Fibroblast of skin of abdomen (primary cell): ENCODE measurements around the gene TMEM169.
"Not testable (repeated sequence)": the region's sequence is repeated elsewhere in the genome, so short reads cannot be mapped to it uniquely, and the experiment has no call there.

ENCODE experiments used
- DNase-seq: peaks from one replicate; pipeline ENCODE4 v3.0.0-alpha.2; 2013

TMEM169 gene

DNA sequence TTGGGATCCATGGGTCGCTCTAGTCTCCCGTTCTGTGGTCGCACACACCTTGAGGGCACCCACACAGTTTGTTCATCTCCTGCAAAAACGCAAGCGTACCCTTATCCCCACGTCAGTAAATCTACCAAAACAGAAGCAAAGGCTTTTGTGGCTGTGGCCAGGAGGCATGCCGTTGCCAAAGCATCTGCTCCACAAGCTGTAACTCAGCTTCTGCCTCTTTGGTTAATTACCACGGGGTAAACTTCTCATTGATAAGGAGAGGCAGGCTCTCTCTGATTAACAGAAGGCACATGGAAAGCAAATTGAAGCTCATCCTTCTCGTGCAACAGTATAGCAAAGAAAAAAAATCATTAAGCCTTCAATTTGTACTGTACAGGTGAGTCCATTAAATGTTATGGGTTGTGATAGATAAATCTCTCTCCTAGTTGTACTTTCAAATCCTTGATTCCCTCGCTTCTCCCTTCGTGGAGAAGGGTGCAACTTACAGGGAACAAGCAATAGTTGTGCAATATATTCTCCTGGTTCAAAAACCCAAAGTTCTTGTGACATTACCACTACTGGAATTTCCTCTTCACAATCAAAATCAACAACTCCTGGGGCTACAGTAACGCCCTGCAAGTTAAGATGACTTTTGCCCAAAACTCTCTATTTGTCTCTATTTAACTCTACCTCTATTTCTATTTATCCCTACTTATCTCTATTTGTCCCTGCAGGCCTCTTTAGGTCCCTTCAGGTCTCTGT, 10.4 kb upstream of the TMEM169 start:
- DNase-seq: no peak

DNA sequence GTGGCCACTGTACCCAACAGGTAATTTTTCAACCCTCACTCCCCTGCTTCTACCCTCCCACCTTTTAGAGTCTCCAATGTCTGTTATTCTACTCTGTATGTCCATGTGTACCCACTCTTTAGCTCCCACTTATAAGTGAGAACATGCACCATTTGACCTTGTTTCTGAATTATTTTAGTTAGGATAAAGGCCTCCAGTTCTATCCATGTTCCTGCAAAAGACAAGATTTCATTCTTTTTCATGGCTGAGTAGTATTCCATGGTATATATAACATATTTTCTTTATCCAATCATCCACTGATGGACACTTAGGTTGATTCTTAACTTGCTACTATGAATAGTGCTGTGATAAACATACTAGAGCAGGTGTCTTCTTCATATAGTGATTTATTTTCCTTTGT, 9.2 kb upstream of the TMEM169 start:
- no peak for DNase-seq

DNA sequence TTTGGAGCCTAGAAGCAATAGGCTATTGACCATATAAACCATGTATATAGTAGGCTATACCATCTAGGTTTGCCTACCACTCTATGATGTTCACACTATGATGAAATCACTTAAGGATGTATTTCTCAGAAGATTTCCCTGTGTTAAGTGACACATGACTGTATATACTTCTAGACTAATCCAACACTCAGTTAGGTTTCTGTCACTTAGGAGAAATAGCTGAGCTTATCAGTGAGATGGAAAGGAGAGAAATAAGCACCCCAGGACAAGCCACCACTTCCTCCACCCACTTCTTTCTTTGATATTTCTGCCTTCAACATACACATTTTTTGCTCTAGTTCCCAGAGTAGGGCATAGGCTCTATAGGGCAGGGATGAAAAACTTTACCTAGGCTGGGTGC, 7.9 kb upstream of the TMEM169 start:
- no peak for DNase-seq

DNA sequence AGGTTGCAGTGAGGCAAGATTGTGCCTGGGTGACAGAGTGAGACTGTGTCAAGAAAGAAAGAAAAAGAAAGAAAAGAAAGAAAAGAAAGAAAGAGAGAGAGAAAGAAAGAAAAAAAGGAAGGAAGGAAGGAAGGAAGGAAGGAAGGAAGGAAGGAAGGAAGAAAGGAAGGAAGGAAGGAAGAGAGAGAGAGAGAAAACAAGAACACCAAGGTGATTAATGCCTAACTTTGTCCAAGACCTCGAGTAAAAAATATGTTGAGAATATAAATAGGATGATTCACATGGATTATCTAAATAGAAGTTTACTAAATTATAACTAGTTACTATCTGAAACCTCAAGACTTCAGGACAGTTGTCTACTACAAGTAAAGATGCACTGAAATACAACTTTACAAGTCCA, 7.3 kb upstream of the TMEM169 start:
- DNase-seq: no peak

DNA sequence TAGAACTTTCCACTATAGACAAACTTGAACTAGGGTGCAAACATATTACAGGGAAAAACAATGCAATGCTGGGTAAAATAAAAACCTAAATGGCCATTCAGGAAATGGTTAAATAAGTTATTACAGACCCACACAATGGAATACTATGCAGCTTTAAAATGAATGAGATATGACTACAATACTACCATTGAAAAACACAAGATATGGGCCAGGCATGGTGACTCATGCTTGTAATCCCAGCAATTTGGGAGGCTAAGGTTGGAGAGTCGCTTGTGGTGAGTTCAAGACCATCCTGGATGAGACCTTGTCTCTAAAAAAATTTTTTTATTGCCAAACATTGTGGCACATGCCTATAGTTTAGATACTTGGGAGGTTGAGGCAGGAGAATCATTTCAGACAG, 6.9 kb upstream of the TMEM169 start:
- DNase-seq: no peak

DNA sequence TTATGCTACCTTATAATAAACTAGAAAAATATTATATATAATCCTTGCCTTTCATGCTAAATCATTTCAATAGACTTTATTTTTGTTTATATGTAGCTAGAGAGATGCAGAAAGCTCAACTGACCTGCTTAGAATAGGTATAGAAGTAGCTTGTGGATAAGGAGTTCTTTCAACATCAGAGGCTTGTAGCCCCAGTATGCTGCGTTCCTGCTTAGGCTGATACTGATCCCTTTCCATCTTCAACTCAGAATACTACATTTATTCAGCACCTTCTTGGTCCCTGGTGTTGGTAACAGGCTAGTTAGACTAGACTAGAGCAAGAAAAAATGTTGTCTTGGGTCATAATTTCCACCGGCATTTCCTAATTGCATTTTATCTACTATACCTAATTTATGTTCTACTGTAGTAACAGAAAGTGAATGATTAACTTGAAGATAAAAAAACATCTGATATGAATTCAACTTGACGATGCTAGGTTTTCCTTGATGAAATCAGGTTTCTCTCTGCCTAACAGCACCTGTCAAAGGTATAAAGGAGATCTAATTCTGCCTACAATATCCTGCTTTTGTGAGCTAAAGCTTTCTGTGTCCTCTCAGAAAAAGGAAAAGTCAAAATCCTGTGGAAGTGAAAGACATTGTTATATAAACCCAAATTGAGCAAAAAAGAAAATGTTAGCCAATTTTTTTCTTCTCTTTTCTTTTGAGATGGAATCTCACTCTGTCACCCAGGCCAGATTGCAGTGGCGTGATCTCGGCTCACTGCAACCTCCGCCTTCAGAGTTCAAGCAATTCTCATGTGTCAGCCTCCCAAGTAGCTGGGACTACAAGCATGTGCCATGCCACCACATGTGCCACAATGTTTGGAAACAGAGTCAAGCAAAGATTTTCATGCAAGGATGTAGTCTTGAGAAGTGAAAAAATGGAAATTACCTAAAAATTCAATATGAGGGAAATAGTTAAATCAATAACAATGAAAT, 5.9 kb upstream of the TMEM169 start:
- DNase-seq: no peak

DNA sequence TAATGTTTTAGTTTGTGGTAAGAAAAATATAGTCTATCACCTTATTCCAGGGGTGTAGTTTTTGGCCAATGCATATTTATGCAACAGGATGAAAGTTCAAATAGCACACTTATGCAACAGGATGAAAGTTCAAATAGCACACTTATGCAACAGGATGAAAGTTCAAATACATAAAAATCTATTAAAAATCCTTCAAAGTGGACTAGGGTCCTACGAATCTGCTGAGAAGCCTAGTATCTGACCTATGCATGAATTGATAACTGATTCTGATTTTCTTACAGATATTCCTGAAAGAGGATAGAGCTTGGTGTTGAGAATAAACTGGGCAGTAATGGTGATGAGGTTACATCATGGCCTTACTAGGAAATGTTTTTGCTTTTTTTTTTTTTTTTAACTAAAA, 2.9 kb upstream of the TMEM169 start:
- DNase-seq: no peak

DNA sequence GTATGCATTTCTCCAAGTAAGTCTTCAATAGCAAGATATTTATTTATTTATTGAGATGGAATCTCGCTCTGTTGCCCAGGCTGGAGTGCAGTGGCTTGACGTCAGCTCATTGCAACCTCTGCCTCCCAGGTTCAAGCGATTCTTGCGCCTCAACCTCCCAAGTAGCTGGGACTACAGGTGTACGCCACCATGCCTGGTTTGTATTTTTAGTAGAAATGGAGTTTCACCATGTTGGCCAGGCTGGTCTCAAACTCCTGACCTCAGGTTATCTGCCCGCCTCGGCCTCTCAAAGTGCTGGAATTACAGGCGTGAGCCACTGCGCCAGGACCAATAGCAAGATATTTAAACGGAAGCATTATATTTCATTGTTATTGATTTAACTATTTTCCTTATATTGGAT, 1.7 kb upstream of the TMEM169 start:
- not testable (repeated sequence) for DNase-seq

DNA sequence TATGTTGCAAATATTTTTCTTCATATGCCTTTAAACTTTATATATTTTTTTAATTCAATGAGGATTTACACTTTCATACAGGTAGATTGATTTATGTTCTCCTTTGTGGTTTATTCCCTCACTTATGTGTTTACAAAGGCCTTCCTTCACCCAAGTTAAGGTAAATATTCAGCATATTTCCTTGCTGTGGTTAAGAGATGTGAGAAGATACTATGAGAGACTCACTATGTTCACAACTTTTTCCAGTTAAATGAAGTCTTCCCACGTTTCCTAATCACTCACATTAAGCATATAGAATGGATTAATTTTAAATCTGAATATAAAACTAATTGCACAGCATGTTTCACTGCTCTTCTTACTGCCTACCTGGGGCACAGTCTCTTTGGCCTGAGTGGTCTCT, 707 bp upstream of the TMEM169 start:
- no peak for DNase-seq

DNA sequence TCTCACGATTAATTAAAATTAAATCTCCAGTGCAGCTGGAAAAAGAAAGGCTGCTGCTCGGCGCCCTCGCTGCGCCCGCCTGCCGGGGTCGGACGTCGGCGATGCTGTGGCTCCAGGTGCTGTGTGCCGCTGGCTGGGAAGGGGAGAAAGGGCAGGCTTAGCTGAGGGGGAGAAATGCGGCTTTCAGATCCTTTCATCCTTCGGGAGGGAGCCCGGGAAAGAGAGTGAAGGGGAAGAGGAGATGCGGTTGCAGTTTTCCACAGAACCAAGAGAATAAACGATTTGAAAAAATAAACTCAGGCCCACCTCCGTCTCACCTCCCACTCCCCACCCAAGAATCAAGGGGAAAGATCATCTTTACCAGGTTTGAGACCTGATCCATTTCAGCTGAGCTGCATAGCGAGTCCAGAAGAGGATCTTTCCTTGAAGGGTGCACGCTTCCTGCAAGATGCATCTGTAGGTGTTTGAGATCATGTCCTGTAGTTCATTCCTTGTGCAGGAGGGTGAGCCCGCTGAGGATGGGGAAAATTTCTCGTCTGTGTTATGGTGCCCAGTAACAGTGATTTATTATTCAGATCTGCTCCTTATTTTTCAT, 495 bp downstream of the TMEM169 start:
- DNase-seq: no peak

DNA sequence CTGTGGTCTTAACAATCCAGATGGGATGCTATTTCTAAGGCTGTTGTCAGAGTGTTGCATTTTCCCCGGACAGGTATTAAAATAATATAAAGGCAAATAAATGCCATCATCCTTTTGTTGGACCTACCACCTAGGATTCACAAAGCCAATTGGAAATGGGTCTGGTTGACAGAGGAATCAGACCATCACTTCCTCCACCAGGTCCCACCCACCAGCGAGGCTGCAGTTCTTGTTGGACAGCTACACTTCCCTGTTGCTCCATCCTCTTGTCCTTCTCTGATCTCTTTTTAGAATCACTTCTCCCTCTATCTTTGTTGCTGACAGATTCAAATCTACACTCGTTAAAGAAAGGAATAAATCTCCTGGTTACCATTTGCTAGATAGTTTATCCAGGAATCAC, 1.1 kb downstream of the TMEM169 start:
- DNase-seq: no peak

DNA sequence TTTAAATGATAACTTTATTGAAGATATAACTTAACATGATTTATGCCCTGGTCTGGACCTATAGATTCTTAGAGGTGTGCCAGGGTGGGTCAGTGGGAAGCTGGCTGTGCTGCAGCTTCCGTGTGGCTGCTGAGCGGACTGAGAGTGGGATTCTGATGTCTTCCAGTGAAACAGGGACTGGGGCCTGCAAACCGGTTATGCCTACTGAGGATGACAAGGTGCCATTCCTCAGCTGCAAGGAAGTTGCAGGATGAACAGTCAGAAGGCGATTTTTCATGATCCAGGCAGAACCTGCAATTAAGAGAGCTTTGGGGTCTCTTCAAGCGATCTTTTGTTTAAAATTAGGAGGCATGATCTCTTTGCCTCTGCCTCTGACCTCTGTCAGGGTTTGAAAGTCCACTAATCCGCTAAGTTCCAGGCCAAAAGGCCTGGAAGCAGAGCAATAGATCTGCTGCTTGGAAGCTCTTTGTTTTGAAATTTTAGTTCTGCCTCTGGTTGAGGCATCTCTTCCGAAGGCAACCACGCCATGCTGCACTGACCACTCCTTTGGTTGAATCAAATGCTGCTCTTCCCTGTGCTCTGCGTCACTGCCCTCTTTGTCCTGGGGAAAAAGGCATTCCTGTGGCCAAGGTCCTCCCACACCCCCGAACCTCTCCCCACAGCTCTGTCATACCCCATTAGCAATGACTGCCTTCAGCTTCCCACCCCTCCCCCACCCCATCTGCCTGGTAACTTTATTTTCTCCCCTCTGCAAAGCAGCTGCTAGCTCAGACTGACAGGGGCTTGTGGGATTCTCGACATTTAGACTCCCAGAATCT, 2.0 kb downstream of the TMEM169 start:
- DNase-seq: peak; percentile 80

DNA sequence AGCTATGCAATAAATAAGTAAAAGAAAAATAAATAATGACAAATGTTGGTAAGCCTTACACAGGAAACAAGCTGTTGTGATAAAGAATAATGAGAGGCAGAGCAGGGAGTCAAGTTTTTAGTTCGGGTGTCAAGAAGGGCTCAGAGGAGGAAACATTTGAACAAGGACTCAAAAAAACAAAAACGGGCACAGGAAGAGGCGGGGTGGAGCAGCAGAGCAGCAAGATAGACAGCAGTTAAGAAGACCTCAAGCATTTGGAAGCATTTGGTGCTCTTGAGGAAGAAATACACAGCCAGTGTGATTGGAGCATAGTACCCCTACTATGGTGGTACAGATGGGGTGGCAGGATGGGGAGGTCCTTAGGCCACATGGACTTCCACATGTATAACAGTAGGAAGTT, 2.8 kb downstream of the TMEM169 start:
- DNase-seq: no peak

DNA sequence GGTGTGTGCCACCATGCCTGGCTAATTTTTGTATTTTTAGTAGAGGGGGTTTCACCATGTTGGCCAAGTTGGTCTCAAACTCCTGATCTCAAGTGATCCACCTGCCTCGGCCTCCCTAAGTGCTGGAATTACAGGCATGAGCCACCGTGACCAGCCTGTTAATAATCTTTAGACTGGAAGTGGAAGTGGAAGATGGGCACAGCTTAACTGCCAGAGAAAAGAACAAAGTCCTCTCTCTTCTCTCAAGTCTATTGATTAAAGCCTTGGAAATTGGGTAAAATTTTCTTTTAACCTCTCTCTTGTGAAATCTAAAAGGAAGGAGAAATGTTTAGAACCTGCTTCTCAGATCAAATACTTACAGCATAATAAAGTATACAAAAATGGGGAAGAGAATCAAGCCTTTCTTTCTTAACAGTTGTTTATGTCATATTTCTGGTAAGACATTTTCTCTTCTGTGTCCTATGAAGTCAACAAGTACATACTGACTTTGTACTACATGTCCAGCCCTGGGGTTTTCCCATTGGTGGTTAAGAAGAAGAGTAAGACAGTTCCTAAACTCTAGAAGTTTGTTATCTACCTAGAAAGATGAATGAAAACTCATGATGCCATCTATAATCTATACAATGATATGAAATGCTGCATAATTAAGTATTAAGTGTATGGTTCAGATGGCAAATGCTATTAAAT, 4.6 kb downstream of the TMEM169 start:
- DNase-seq: no peak

DNA sequence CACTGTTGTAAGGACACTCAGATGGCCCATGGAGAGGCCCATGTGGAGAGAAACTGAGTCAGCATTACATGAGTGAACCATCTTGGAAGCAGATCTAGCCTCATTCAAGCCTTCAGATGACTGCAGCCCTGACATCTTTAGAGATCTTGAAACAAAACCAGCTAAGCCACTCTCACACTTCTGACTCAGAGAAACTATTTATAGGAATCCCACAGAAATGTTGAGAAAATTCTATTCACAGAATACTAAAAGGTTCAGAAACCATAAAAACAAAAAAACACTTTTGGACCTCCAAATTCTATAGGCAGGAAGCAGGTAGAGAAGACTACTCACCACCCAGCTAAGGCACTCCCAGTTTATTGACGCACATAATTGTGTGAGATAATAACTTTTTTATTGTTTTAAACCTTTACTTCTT, 8.7 kb downstream of the TMEM169 start:
- no peak for DNase-seq

DNA sequence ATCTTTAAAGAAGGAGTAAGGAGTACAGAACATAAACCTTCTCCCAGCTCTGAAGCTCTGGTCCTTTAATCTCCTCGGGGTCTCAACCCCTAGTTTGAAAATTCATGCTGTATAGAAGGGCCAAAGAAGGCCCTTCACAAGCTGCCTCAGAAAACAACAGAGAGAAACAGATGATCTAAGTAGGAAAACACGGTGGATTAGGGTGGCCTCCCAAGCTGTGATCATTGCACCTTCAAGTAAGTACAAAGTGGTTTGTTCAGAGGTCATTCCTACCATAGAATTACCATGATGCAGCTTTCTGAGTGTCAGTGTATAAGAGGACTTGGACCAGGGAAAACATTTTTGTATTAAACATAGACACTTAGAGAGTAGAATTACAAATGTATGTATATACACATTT, 10.9 kb downstream of the TMEM169 start:
- DNase-seq: no peak

DNA sequence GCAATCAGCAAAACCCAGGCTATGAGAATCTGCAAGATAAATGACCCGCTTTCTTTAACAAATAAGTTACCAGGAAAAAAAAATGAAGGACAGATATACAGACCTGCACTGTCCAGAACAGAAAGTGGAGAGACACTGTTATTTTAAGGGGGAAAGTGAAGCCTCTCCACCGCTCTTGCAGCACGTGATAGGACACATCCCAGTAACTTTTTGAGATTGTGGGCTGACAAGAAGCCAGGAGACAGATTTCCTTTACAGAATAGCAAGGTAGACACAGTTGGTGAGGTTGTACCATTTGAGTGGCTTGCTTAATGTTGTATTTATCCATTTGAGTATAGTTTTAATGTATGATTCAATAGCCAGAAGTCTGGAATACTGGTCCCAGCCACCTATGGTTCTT, 13.0 kb downstream of the TMEM169 start:
- no peak for DNase-seq

DNA sequence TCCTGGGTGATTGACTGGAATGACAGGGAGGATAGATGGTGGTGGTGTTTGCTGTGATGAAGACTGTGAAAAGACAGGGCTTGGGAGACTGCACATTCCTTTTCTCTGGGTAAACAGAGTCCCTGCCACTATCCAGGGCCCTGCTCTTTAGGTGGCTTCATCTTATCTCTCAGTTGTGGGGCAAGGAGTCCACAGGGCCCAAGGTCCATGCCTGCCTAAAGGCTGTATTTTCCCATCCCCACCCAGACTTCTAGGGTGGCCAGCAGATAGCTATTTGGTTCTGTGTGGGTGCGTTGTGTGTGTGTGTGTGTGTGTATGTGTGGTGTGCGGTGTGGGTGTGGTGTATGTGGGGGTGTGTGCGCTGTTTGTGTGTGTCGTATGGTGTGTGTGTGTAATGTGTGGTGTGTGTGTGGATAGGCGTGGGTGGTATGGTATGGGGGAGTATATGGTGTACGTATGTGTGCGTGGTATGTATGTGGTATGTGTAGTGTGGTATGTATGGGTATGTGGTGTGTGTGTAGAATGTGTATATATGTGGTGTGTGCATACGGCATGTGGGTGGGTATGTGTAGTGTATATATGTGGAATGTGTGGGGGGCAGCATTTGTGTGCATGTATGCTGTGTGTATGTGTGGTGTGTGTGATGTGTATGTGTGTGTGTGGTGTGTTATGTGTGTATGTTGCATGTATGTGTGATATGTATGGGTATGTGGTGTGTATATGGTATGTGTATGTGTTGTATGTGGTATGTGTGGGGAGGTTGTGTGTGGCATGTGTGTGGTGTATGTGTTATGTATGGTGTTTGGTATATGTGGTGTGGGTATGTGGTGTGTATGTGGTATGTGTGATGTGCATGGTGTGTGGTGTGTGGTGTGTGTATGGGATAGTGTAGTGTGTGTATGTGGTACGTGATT, 17.0 kb downstream of the TMEM169 start:
- no peak for DNase-seq

DNA sequence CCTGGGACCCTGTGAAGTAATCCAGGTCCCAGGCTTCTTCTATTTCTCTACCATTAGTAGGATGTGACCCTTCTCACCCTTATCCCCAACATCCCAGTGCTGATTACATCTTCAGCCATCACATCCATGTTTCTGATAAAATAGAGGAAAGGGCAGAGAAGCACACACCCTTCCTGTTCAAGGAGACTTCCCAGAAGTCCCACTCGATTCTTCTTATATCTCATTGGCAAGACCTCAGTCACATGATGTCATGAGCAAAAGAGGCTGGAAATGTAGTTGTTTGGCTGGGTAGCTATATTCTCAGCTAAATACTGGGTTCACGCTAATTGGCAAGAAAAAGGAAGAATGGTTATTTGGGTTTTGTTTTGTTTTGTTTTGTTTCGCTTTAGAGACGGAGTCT, 19.4 kb downstream of the TMEM169 start:
- no peak for DNase-seq

DNA sequence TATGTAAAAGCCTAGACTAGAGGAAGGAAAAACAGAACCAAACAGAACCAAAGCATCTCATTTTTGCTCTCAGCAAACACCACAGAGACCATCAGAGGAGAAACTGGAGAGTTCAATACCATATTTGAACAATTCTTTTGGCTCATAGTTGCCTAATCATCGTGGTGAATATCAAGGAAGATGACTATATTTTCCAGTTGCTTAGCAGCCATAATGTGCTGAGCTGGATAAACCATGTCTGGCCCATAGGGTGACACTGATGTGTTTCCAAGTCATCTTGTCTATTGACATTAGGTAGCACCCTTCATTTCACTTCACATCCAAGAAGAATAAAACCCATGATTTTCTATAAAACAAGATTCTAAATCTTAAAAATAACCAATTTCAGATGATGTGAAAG, 21.5 kb downstream of the TMEM169 start:
- DNase-seq: no peak

DNA sequence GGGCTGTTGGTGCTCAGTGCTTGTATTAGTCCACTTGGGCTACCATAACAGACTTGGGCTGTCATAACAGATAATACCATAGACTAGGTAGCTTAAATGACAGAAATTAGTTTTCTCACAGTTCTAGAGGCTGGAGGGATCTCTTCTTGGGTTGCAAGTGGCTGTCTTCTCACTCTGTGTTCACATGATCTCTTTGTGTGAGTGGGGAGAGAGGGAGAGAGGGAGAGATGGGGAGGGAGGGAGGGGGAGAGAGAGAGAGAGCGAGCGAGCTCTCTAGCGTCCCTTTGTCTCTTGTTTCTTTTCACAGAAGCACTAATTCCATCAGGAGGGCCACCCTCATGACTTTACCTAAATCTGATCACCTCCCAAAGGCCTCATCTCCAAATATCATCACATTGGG, 23.0 kb downstream of the TMEM169 start:
- DNase-seq: no peak
